CD1c-positive myeloid dendritic cell (primary cell): ENCODE results near the gene SLC27A4.

ENCODE experiments used
- DNase-seq: peaks from one replicate; pipeline ENCODE4 v3.0.0-alpha.2; 2016; ENCODE audit errors: extremely low spot score

SLC27A4 gene

DNA sequence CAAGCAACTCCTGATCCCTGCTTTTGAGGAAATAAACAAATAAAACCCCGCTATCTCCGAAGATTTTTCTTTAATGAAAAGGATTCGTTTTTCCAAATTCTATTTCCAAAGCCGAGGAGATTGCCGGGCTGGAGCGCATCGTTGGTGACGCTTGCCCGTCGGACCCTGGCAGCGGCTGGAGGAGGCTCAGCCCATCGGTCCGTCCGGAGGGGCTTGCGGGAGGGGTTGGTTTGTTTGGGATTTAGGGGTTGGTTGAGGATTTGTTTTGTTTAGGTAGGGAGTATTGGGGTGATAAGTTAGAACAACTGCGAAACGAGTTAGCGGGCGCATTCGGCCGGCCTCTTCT lies 51.6 kb downstream of the SLC27A4 start:
- DNase-seq: no peak

DNA sequence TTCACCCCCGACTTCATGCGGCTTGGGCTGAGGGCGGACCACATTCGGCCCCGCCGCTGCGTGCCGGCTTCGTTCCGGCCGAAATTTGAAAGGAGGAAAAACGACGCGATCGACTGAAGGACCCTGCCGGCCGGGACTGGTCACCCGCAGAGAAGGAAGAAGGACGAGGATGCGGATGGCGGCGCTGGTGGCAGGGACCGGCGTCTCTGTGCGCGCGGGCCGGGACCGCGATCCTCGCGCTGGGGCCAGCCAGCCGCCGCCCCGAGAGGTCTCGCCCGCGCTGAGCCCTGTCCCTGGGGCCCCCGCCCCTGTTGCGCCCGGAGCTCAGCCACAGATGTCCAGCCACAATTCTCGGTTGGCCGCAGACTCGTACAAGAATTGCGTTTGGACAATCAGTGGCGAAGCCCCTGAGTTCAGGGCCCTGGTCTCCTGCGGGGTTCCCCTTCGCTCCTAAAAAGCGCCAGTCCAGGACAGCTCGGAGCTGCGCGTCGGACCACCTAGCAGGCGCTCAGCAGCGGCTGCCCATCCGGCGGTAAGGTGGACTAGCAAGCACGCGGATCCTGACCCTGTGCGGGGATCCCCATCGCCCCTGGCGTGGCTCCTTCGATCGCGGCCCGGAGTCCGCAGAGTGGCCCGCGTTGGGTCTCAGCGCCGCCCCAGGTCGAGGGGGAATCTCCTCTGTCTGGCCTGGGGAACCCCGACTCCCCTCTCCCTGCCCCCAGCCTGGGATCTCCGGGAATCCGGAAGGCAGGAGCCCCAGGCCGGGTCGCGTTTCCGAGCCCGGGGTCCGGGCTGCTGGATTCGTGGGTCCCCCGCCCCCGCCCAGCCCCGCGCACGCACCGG lies 52.2 kb downstream of the SLC27A4 start:
- DNase-seq: no peak

DNA sequence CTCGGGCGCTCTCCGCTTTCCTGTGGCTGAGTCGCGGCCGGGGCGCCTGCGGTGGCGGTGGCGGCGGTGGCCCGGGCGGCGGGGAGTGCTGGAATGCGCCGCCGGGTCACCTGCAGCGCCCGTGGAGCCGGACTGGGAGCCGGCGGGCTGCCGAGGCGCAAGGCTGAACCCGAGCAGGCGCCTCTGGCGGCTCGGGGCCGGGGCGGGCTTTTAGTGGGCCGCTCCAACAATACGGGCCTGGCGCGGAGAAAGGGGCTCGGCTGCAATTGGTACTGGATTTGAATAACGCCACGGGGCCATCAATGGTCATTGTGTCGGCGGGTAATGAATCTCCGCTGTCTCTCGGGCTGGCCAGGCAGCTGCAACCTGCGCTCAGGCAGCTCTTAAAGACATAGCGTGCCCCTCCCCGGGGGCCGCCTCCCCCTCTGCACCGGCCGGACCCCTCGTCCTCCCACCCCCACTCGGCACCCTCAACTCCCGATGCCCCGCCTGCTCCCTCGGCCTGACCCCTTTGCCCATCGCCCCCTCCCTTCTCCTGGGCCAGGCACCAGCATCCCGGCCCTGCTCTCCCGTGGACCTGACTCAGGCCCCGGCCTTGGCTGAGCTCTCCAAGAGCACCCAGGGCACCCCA lies 52.9 kb downstream of the SLC27A4 start:
- DNase-seq: no peak

DNA sequence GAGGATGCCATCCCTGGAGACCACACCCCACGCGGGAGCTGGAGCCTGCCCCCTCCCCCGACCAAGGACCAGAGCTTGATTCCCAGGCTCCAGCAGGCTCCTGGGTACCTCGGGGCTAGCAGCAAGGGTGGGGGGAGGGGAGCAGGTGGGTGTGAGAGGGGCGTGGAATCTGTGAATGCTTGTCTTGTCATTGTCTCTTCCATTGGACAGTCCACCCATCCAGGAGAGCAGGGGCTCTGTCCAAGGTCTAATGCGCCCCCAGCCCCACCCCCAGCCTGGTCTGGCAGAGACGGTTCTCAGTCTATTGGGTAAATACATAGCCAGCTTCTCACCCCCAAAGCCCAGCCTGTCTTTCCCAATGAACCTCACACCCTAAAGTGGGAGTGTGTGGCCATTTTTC lies 53.6 kb downstream of the SLC27A4 start:
- DNase-seq: no peak

DNA sequence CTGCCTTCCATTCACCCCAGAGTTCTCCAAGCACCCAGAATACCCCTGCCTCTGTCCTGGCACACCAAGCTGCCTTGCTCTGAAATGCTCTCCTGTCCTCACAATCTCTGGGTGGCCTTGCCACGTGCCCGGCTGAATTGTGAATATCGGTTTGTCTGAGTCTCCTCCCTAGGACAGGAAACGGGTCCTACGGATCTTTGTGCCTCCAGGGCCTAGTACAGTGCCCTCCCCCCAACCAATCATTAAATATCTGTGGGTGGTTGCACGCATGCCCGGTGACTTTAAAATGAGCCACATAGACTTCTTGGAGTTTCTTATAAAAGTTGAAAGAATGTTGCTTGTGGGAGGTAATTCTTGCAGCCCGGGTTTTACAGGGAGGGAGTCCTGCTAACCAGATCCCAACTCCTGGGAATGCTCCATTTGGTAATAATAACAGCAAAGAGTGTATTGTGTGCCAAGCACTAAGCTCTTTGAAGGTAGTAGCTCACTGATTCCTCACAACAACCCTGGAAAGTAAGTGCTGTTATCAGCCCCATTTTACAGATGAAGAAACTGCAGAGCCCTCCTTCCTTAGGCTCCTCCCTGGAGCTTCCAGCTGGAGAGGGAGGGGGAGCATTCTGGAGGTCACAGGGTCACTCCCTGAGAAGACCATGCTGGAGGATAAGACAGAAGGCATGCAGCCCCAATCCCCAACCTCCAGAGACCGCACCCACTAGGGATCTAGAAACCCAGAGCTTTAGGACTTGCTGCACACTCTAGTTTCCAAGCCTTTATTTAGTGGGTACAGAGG lies 54.2 kb downstream of the SLC27A4 start:
- no peak for DNase-seq

DNA sequence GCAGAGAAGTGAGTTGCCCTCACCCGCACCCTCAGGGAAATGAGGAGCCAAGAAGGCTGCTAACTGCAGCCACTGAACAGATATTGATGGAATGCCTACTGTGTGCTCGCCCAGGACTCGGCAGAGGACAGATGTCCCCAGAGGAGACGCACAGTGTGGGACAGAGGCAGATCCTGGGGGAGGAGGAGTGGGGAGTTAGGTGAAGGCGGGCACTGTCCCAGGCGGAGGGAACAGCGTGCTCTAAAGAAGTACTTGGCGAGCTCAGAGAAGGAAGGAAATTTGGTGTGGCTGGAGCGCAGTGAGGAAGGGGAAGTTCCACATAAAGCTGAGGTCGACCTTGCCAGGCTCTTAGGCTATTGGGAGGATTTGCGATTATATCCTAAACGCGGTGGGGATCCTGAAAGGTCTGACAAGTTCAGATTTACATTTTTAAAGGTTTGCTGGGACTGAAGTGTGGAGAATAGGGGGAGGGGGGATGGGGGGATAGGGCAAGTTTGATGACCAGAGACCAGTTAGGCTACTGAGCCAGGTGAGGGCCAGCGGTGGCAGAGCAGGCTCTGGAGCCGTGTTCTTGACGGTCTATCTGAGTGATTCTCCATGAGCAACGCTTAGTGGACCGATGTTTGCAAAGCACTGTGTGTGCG lies 56.8 kb downstream of the SLC27A4 start:
- DNase-seq: peak; percentile 42

DNA sequence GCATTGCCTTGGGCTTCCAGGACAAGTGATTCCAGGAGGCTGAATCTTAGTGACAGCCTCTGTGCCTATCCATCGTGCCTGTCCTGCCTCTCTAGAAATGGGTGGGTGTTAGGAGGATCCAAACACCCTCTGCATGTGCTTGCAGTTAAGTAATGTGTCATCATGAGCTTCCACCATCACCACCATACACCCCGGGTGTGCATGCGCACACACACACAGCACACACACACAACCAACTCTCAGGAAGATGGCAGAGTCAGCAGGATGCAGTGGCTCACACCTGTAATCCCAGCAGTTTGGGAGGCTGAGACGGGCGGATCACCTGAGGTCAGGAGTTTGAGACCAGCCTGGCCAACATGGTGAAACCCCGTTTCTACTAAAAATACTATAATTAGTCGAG lies 57.5 kb downstream of the SLC27A4 start:
- DNase-seq: no peak

DNA sequence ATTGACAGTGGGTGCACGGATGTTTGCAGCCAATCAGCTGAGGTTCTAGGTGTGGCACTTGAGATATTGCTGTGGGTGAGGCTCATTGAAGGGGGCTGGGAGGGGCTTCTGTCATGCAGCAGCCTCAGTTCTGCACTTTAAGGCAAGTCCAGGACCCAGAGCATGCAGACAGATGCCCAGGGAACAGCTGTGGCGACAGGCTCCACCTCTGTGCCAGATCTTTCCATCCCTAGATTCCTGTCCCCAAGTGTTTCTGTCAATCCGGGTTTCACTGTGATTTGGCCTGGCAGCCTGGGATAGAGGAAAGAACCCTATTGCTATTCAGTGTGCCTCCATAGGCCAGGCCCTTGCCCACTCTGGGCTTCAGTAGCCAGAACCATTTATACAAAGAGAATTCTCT lies 59.5 kb downstream of the SLC27A4 start:
- DNase-seq: no peak

DNA sequence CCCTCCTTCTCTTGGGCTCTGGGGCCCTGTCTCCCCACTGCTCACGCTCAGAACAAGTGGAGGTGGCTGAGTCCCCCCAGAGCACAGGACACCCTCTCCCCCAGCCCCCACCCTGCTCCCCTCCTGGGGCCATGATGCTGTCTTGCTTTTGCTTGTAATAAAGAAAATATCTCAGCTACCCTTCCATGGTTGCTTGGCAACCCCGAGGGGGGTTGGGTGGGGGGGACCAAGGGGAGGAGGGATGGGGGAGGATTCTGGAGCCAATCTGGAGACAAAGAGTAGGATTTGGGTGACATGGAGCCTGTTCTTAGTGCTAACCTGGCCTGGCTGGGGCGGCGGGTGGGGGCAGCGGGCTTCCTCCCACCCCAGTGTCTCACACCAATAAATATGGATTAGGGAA lies 64.2 kb downstream of the SLC27A4 start:
- DNase-seq: no peak

DNA sequence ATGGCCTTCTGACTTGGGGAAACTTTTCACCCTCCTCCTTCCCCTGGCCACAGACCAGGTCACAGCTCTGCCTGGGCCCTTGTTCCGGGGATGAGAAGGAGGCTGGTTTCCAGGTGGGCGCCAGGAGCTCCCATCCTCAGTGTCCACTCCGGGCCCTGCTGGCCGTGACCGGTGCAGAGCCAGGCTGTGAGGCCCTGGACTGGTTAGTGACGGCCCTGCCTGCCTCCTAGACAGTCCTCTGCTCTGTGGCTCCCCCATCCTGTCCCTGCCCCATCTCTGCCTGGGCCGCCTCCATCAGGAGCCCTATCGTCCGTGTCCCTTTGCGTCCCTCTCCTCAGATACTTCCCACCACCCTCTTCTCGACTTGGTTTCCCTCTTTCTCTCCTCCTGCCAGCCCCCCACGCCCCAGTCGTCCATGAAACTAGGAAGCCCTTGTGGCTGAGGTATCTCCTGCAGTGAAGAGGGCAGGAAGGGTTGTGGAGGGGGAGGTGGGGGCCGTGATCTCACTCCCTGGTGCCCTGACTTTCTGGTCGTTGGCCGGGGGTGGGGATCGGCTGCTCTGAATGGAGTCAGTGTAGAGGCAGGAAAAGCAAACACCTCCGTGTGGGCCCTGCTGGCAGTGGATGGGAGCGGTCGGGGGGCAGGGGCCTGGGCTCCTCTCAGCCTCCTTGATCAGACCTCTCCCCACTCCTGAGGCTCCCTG lies 64.9 kb downstream of the SLC27A4 start:
- no peak for DNase-seq

DNA sequence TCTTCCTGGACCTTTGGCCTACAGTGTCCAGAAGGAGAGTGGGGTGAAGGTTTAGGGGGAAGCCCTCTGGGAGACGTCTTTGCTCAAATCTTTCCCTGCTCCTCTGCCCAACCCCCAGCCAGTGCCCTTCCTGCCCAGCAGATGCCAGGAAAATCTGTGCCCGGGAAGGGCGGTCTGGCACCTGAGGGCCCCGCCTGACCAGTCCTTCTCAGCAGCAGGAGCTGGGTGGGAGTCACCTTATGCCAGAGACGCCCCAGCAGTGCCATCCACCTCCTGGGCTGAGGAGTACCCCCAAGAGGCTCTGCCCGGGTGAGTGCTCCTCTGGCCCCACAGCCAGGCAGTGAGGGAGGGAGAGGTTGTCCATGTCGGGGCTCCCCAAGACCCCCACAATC lies 65.4 kb downstream of the SLC27A4 start:
- no peak for DNase-seq

DNA sequence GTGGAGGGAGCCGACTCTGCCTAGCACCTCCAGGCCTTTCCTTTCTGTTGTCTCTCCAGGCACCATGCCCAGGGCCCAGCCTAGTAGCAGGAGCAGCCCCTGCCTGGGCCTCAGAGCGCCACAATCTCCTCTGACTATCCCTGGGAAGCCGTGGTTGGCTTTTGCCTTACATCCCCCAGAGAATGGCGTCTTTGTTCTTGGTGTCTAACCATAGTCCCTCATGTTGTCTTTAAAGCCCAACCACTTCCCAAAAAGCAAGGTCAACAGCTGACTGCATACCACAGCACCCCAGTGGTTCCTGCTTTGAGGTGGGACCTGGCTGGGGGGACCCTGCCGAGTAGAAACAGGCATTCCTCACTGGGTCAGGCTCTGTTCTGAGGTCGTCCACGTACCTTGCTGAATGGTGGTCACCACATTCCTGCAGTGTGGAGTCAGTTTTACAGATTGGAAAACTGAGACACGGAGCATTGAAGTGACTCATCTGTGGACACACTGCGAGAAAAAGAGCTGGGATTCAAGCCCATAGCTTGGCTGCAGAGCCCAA lies 66.6 kb downstream of the SLC27A4 start:
- DNase-seq: no peak

DNA sequence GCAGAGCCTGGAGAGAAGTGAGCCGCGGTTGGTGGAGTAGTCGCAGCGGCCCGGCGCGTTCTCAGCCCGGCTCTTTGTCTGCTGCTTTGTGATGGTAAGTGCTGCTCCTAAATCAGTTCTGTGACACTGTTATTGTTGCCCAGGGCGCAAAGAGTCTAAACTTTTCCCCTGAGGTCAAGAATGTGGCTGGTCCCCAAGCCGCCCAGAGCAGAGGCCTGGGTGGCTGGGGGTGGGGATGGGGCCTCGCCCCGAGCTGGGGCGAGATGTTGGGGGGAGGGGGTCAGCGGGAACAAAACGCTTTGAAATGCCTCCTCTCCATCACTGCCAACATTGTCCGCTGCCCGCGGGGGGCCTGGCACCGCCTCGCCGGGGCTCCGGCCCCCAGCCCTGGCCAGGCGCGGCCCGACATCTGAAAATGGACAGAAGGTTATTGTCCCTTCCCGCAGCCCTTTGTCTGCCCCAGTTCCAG lies 68.7 kb downstream of the SLC27A4 start:
- DNase-seq: no peak

DNA sequence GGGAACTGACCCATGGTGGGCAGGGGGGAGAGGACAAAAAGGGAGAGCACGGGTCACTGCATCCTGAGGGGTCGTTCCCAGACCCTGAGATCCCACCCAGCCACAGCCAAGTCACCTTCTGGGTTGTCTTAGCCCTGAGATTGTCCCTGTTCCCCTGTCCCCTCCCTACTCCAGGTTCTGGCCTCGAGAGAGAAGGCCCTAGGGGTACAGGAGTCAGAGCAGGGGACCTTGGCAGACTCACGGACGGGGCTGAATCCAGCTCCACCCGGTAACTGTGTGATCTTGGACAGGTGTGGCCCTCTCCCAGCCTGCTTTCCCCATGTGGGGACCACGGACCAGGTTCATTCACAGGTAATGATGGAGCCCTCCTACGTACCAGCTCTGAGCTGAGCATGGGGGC lies 69.1 kb downstream of the SLC27A4 start:
- DNase-seq: no peak

DNA sequence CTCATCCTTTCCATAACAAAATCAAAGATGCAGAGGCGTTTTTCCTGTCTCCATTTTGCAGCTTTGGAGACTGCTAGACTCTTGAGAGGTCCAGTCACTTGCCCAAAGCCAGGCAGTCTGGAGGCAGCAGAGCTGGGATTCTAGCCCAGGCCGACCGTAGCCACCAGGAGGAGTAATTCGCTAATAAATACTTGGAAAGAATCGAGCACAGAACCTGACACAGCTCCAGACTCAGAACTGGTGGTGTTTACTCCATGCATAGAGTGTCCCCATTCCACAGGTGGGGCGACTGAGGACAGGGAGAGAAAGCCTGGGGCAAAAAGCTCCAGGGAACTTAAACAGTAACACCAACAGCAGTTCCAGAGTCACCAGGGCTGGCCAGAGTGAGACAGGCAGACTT lies 69.7 kb downstream of the SLC27A4 start:
- DNase-seq: no peak
